ENCODE data around the gene USP6NL.

Gene USP6NL

GRCh38 chr10:11430421-11431215 is 180.8 kb downstream of the USP6NL start:
- Histone ChIP-seq H2AFZ (ENCODE audit: low read depth, low read length) (no peak overlapping the region), H3K4me1 (ENCODE audit: low read length) (peaks cover 8% of the 10 kb centered on the region), H3K27me3 (ENCODE audit: low read depth, low read length) (no peaks in the 10 kb centered on the region), H3K9me3 (ENCODE audit: insufficient read depth, low read length) (no peaks in the 10 kb centered on the region), H3K27ac (ENCODE audit: low read length) (no peak overlapping the region), H3K4me2 (ENCODE audit: low read length) (no peak overlapping the region), H3K4me3 (ENCODE audit: low read length) (no peak overlapping the region), H3K36me3 (replicated peaks; ENCODE audit: low read depth, low read length) (no peaks in the 10 kb centered on the region), H3K79me2 (ENCODE audit: low read length) (no peaks in the 10 kb centered on the region), H4K20me1 (ENCODE audit: insufficient read depth, low read length) (no peaks in the 10 kb centered on the region), H3K9ac (ENCODE audit: low read length) (no peak overlapping the region)
- TF ChIP-seq EZH2phosphoT487 (IDR thresholded peaks at IDR 0.05; ENCODE audit: low read depth) (no peak), CTCF (IDR thresholded peaks at IDR 0.05; ENCODE audit: low read depth, low read length) (no peak)

GRCh38 chr10:11429439-11430052 is 181.9 kb downstream of the USP6NL start:
- H3K27ac ChIP-seq (ENCODE audit: low read length) = no peak overlapping the region
- no peak overlapping the region for H3K4me3 ChIP-seq (ENCODE audit: low read length)
- no peak for TF ChIP-seq CTCF (IDR thresholded peaks at IDR 0.05; ENCODE audit: low read depth, low read length)
- no peak for TF ChIP-seq EZH2phosphoT487 (IDR thresholded peaks at IDR 0.05; ENCODE audit: low read depth)
- peaks cover 2% of the 10 kb centered on the region; the same call in 1 of the 2 replicates for H3K4me1 ChIP-seq (ENCODE audit: low read length)
- H4K20me1 ChIP-seq (ENCODE audit: insufficient read depth, low read length) = no peaks in the 10 kb centered on the region
- H3K27me3 ChIP-seq (ENCODE audit: low read depth, low read length) = no peaks in the 10 kb centered on the region
- H3K9ac ChIP-seq (ENCODE audit: low read length) = no peak overlapping the region
- H2AFZ ChIP-seq (ENCODE audit: low read depth, low read length) = no peak overlapping the region
- H3K79me2 ChIP-seq (ENCODE audit: low read length) = no peaks in the 10 kb centered on the region
- H3K9me3 ChIP-seq (ENCODE audit: insufficient read depth, low read length) = no peaks in the 10 kb centered on the region
- H3K36me3 ChIP-seq (replicated peaks; ENCODE audit: low read depth, low read length) = no peaks in the 10 kb centered on the region
- H3K4me2 ChIP-seq (ENCODE audit: low read length) = no peak overlapping the region

- Histone ChIP-seq H3K27ac (ENCODE audit: low read length) (no peak overlapping the region), H3K9me3 (ENCODE audit: insufficient read depth, low read length) (no peaks in the 10 kb centered on the region), H3K4me2 (ENCODE audit: low read length) (no peak overlapping the region)
These were observed 185.8 kb downstream of the USP6NL start for GRCh38 chr10:11425676-11426075.

More at GRCh38 chr10:11425676-11426075, 185.8 kb downstream of the USP6NL start:
- Histone ChIP-seq H3K9ac (ENCODE audit: low read length) (no peak overlapping the region), H4K20me1 (ENCODE audit: insufficient read depth, low read length) (no peaks in the 10 kb centered on the region), H3K79me2 (ENCODE audit: low read length) (no peaks in the 10 kb centered on the region), H3K4me3 (ENCODE audit: low read length) (no peak overlapping the region), H2AFZ (ENCODE audit: low read depth, low read length) (no peak overlapping the region), H3K4me1 (ENCODE audit: low read length) (no peaks in the 10 kb centered on the region), H3K36me3 (replicated peaks; ENCODE audit: low read depth, low read length) (no peaks in the 10 kb centered on the region), H3K27me3 (ENCODE audit: low read depth, low read length) (no peaks in the 10 kb centered on the region)
- TF ChIP-seq EZH2phosphoT487 (IDR thresholded peaks at IDR 0.05; ENCODE audit: low read depth) (no peak), CTCF (IDR thresholded peaks at IDR 0.05; ENCODE audit: low read depth, low read length) (no peak)
